Naive thymus-derived CD4-positive, alpha-beta T cell (primary cell): Measurements from ENCODE around the gene DACT2. TPM values are rescaled to one million over a fixed set of nuclear protein-coding genes. Genes with fewer than 3 reads are reported as not detected.
"Not testable (repeated sequence)": the region's sequence is repeated elsewhere in the genome, so short reads cannot be mapped to it uniquely, and the experiment has no call there.

Experiments used
- ATAC-seq: fragments of 150-1000 bp; cut with Tn5 transposase; 2 replicates; pipeline ENCODE4 v1.10.0; 2021; ENCODE audit warnings: mild to moderate bottlenecking, moderate library complexity
- CTCF ChIA-PET: fragments of 350-600 bp; sonication (Branson Sonifier 250); formaldehyde crosslinking; loops from one replicate; lab custom pipeline; 2021; ENCODE audit warnings: antibody characterized with exemption; lab: Charles Lee
- POLR2A ChIA-PET: fragments of 350-600 bp; sonication (Branson Sonifier 250); formaldehyde crosslinking; loops from one replicate; lab custom pipeline; 2021; ENCODE audit warnings: antibody characterized with exemption, inconsistent platforms; lab: Charles Lee
- DNase-seq, 9 donors: peaks; one replicate each; pipeline versions ENCODE4 v3.0.0 to v3.0.0-alpha.2; 2020 to 2022; ENCODE audit warnings: mixed read lengths in 1 of 9
- H3K27ac ChIP-seq: one replicate; pipeline ENCODE4 v1.7.0; 2013; ENCODE audit warnings: mild to moderate bottlenecking, low read depth, low read length, moderate library complexity
- H3K27me3 ChIP-seq, 2 donors: one replicate each; pipeline ENCODE4 v1.7.0; 2013; ENCODE audit warnings: low read length in 2 of 2, mild to moderate bottlenecking in 2 of 2, moderate library complexity in 2 of 2; ENCODE audit not compliant: control insufficient read depth in 2 of 2, insufficient read depth in 2 of 2
- H3K36me3 ChIP-seq, 3 experiments: 1 replicate in 2 of 3; 2 replicates in 1 of 3; pipeline ENCODE4 v1.7.0; 2013; ENCODE audit warnings: low read length in 3 of 3, mild to moderate bottlenecking in 3 of 3, moderate library complexity in 1 of 3; ENCODE audit not compliant: insufficient read depth in 3 of 3, control insufficient read depth in 2 of 3
- H3K4me1 ChIP-seq, 2 donors: one replicate each; pipeline ENCODE4 v1.7.0; 2013; ENCODE audit warnings: low read length in 2 of 2, mild to moderate bottlenecking in 2 of 2, moderate library complexity in 1 of 2; ENCODE audit not compliant: control insufficient read depth in 2 of 2, insufficient read depth in 2 of 2
- H3K4me3 ChIP-seq: 2 replicates; pipeline ENCODE4 v1.7.0; 2013; ENCODE audit warnings: mild to moderate bottlenecking, low read length
- H3K9me3 ChIP-seq, 3 experiments: 1 replicate in 2 of 3; 2 replicates in 1 of 3; pipeline ENCODE4 v1.7.0; 2013; ENCODE audit warnings: low read length in 3 of 3; ENCODE audit not compliant: control insufficient read depth in 2 of 3
- H3K27ac Mint-ChIP-seq, 9 donors: one replicate each; pipeline ENCODE4 v1.8.0; 2020 to 2022; ENCODE audit warnings: mixed read lengths in 9 of 9, mild to moderate bottlenecking in 8 of 9, moderate library complexity in 5 of 9, inconsistent platforms in 2 of 9
- H3K27me3 Mint-ChIP-seq, 5 donors: one replicate each; pipeline ENCODE4 v1.8.0; 2021 to 2022; ENCODE audit warnings: mixed read lengths in 5 of 5, mild to moderate bottlenecking in 1 of 5
- H3K36me3 Mint-ChIP-seq, 5 donors: one replicate each; pipeline ENCODE4 v1.8.0; 2020 to 2022; ENCODE audit warnings: mixed read lengths in 5 of 5, mild to moderate bottlenecking in 3 of 5, inconsistent platforms in 1 of 5
- H3K4me1 Mint-ChIP-seq, 7 donors: one replicate each; pipeline ENCODE4 v1.8.0; 2020 to 2022; ENCODE audit warnings: mixed read lengths in 7 of 7, mild to moderate bottlenecking in 3 of 7, inconsistent platforms in 1 of 7
- H3K4me3 Mint-ChIP-seq, 10 donors: one replicate each; pipeline ENCODE4 v1.8.0; 2020 to 2022; ENCODE audit warnings: mild to moderate bottlenecking in 10 of 10, mixed read lengths in 10 of 10, moderate library complexity in 6 of 10, inconsistent platforms in 2 of 10
- H3K9me3 Mint-ChIP-seq, 11 donors: one replicate each; pipeline ENCODE4 v1.8.0; 2020 to 2022; ENCODE audit warnings: mixed read lengths in 11 of 11, mild to moderate bottlenecking in 4 of 11, inconsistent platforms in 1 of 11, moderate library complexity in 1 of 11
- intact Hi-C, 2 donors: fragments of 100-400 bp; cut with micrococcal nuclease; formaldehyde crosslinking; loops; one replicate each; pipeline ENCODE4 v1.15.1; 2023
- polyA plus RNA-seq, 2 donors: library from polyadenylated mRNA; unstranded; fragments of 300-500 nt; fragmentation: Illumina TruSeq; gene quantifications; one replicate each; pipeline ENCODE4 v1.2.3, GENCODE V29; 2021
- total RNA-seq, 6 experiments: library from RNA in 5 of 6; stranded (reverse) in 5 of 6; gene quantifications; 1 replicate in 5 of 6; 2 replicates in 1 of 6; pipeline ENCODE4 v1.2.3 and lab custom pipeline; 2021 to 2026

The DACT2 gene
- total and polyA plus RNA-seq, 7 experiments from 2014 or later: 0.65 TPM; not detected in 6

DNA sequence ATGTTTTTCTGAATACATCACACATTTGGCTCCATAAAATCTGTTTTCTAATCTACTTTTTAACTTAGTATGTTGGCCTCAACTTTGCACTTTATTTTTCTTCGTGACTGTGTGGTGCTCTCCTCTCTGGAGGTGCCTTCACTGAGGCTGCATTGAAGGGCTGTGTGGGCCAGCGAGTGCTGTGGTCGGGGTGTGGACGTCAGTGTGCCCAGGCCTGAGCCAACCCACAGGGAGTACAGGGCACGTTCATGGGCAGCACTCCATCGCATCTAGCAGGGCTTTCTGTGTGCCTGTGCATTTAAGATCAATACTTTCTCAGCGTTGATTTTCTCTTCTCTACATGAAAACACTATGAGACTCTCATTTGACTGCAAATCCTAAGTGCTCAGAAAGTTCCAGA lies 37.8 kb downstream of the DACT2 start:
- Mint-ChIP-seq H3K4me3 (no peak overlapping the region), H3K27me3 (peaks cover 0 to 38% (median 12%) of the 10 kb centered on the region in 5 donors), H3K4me1 (peaks cover 0 to 1% (median 0%) of the 10 kb centered on the region in 7 donors), H3K36me3 (no peaks in the 10 kb centered on the region), H3K9me3 (peaks cover 0 to 12% (median 0%) of the 10 kb centered on the region in 11 donors), H3K27ac (no peak overlapping the region)
- intact Hi-C loops: no loop called here
- ChIA-PET POLR2A (no interaction called here), CTCF (no interaction called here)
- no peak overlapping the region for H3K4me3 ChIP-seq
- H3K27me3 ChIP-seq: no peaks in the 10 kb centered on the region
- H3K27ac ChIP-seq: no peak overlapping the region
- H3K9me3 ChIP-seq: no peaks in the 10 kb centered on the region
- no peaks in the 10 kb centered on the region for H3K4me1 ChIP-seq
- ATAC-seq (no peak), DNase-seq (no peak)
- H3K36me3 ChIP-seq: no peaks in the 10 kb centered on the region

DNA sequence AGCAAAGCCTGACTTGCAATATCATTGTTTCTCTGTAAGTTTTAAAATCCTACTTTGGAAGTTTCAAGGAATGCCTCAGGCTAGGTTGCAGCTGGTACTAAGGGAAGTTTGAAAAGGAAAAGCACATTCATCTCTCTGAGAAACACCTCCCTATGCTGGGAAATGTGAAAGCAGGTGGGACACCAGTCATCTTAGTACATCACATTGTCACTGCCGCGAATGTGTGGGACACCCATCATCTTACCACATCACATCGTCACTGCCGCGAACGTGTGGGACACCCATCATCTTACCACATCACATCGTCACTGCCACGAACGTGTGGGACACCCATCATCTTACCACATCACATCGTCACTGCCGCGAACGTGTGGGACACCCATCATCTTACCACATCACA lies 38.3 kb downstream of the DACT2 start:
- intact Hi-C loops, CTCF ChIA-PET, H3K4me3 ChIP-seq, ATAC-seq, H3K36me3 ChIP-seq, H3K4me1 Mint-ChIP-seq, POLR2A ChIA-PET, H3K27ac Mint-ChIP-seq, H3K36me3 Mint-ChIP-seq, H3K27ac ChIP-seq, H3K9me3 ChIP-seq, H3K4me1 ChIP-seq, H3K27me3 ChIP-seq, H3K4me3 Mint-ChIP-seq, DNase-seq: not testable (repeated sequence)
- Mint-ChIP-seq H3K27me3 (peaks cover 0 to 38% (median 15%) of the 10 kb centered on the region in 5 donors), H3K9me3 (peaks cover 0 to 12% (median 0%) of the 10 kb centered on the region in 11 donors)

DNA sequence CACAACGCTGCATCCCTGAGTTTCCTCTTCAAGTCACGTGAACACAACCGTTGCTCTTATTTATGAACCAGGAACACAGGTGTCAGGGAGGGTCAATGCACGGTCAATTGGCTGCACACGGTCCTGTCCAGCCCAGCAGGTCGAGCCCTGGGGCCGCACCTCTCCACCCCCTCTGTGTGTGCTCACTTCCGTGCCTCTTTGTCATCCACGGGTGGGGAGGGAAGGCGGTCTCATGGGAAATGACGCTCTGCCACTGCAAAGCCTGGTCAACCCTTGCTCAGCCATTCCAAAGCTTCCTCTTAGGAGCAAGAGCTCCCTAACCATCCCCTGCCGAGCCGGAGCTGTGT lies 38.7 kb downstream of the DACT2 start:
- Mint-ChIP-seq H3K27ac (no peak overlapping the region), H3K27me3 (peaks cover 0 to 40% (median 19%) of the 10 kb centered on the region in 5 donors), H3K4me1 (peaks cover 0 to 1% (median 0%) of the 10 kb centered on the region in 7 donors), H3K36me3 (no peaks in the 10 kb centered on the region), H3K4me3 (no peak overlapping the region), H3K9me3 (peaks cover 0 to 12% (median 0%) of the 10 kb centered on the region in 11 donors)
- intact Hi-C loops: no loop called here
- CTCF ChIA-PET: no interaction called here
- DNase-seq: no peak
- no peaks in the 10 kb centered on the region for H3K27me3 ChIP-seq
- H3K4me3 ChIP-seq: no peak overlapping the region
- POLR2A ChIA-PET: no interaction called here
- no peak overlapping the region for H3K27ac ChIP-seq
- no peaks in the 10 kb centered on the region for H3K4me1 ChIP-seq
- H3K36me3 ChIP-seq: no peaks in the 10 kb centered on the region
- ATAC-seq: no peak
- H3K9me3 ChIP-seq: no peaks in the 10 kb centered on the region

DNA sequence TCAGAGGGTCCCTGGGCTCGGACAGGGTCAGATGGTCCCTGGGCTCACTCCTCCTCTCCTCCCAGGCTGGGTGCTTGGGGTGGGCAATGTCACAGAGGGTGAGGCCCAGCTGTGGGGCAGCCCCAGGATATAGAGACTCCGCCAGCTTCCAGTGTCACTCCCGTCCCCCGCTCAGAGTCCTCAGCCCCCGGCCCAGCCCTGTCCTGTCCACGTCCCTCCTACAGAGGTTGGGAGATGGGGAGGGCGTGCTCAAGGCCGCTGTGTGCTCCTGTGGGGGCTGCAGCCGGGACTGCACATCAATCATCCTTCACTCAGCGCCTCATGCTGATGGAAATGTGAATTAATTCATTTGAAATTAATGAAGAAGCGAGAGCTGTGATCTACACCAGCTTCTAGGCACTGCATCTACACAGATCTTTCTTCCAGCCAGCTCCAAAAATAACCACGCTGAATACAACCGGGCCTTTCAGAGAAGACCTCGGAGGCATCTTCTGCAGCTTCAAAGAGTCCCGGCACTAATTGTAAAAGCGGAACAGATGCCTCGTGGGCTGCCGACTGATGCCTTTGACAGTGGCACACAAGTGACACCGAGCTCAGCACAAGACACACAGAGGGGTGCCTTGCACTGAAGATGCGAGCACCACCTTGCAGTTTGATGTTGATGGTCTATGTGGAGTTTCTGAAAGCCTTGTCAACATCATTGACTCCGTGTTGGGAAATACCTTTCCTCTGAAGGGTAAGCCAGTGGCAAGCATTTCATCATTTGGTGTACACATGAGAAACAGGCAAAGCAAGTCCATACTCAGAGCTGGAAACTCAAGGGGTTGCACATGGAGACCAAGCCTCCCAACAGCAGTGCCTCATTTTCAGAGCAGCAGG lies 39.3 kb downstream of the DACT2 start:
- H3K27me3 Mint-ChIP-seq: peaks cover 0 to 46% (median 22%) of the 10 kb centered on the region in 5 donors
- ATAC-seq: no peak

DNA sequence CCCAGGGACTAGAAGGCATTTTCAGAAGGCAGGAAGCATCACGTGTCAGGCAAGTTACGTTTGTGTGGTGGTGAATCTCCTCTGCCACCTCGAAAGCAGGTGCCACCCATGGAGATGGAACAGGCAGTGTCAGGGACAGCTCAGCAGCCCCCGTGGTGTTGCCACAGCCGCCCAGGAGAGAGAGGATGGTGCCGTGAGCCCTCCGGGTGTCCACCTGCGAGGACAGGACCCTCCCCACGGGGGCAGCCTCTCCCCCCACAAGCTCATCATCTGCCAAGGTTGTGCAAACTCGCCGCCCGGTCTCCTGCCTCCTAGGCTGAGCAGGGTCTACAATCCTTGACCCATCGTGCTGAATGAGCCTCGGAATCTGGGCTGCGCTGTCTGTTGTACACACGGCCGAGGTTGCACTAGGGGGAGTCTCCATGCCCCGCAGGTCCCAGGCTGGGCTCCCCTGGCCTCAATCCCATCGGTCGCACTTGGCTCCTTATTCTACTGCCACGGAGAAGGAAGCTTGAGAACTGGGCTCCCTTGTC lies 40.1 kb downstream of the DACT2 start:
- POLR2A ChIA-PET: no interaction called here
- Histone ChIP-seq H3K4me3 (no peak overlapping the region), H3K4me1 (no peaks in the 10 kb centered on the region), H3K27ac (no peak overlapping the region), H3K9me3 (no peaks in the 10 kb centered on the region), H3K27me3 (no peaks in the 10 kb centered on the region), H3K36me3 (no peaks in the 10 kb centered on the region)
- Mint-ChIP-seq H3K4me1 (peaks cover 0 to 1% (median 0%) of the 10 kb centered on the region in 7 donors), H3K27me3 (peaks cover 0 to 44% (median 21%) of the 10 kb centered on the region in 5 donors), H3K36me3 (no peaks in the 10 kb centered on the region), H3K4me3 (no peak overlapping the region), H3K9me3 (peaks cover 0 to 8% (median 0%) of the 10 kb centered on the region in 11 donors), H3K27ac (no peak overlapping the region)
- ATAC-seq: no peak
- no peak for DNase-seq
- intact Hi-C loops: no loop called here
- CTCF ChIA-PET: no interaction called here

More for the DNA sequence above, 39.3 kb downstream of the DACT2 start:
- Histone ChIP-seq H3K27me3 (no peaks in the 10 kb centered on the region), H3K4me3 (no peak overlapping the region), H3K36me3 (no peaks in the 10 kb centered on the region), H3K4me1 (no peaks in the 10 kb centered on the region), H3K27ac (no peak overlapping the region), H3K9me3 (no peaks in the 10 kb centered on the region)
- intact Hi-C loops: no loop called here
- Mint-ChIP-seq H3K4me1 (peaks cover 0 to 1% (median 0%) of the 10 kb centered on the region in 7 donors), H3K27ac (no peak overlapping the region), H3K4me3 (no peak overlapping the region), H3K9me3 (peaks cover 0 to 12% (median 0%) of the 10 kb centered on the region in 11 donors), H3K36me3 (no peaks in the 10 kb centered on the region)
- ChIA-PET CTCF (no interaction called here), POLR2A (no interaction called here)
- DNase-seq: no peak

DNA sequence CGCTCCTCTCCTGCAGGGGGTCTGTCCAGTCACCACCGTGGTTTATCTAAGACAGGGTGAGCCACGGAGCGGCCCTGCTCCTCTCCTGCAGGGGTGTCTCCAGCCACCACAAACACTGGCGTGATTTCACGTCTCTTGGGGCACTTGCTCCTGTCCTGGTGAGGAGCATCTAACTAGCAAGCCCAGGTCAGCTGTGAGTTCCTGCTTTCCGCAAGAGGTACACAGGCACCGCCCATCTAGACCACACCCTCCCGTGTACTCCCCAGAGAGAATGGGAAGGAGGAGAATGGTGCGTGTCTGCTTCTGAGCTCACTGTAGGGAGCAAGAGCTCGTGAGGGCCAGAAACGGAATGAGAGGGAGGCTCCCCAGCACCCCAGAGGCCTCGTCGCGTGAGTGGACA lies 40.7 kb downstream of the DACT2 start:
- Histone ChIP-seq H3K4me1 (no peaks in the 10 kb centered on the region), H3K27ac (no peak overlapping the region), H3K27me3 (no peaks in the 10 kb centered on the region), H3K9me3 (no peaks in the 10 kb centered on the region), H3K36me3 (no peaks in the 10 kb centered on the region), H3K4me3 (no peak overlapping the region)
- Mint-ChIP-seq H3K4me3 (no peak overlapping the region), H3K36me3 (no peaks in the 10 kb centered on the region), H3K27ac (no peak overlapping the region), H3K4me1 (peaks cover 0 to 1% (median 0%) of the 10 kb centered on the region in 7 donors), H3K27me3 (peaks cover 0 to 43% (median 24%) of the 10 kb centered on the region in 5 donors), H3K9me3 (peaks cover 0 to 8% (median 0%) of the 10 kb centered on the region in 11 donors)
- POLR2A ChIA-PET: no interaction called here
- DNase-seq: no peak
- intact Hi-C loops: no loop called here
- ATAC-seq: no peak
- CTCF ChIA-PET: no interaction called here
